SK-N-SH (cell line): ENCODE measurements around the gene KMT5B. TPM values are rescaled to one million over a fixed set of nuclear protein-coding genes. Genes with fewer than 3 reads are reported as not detected.

Source experiments
- CTCF ChIA-PET: fragments of 300-600, 350-600 bp; formaldehyde crosslinking; extraction: SDS; loops from one replicate; lab custom pipeline; 2021; lab: Yijun Ruan, JAX
- POLR2A ChIA-PET: fragments of 350-600 bp; sonication (Branson Sonifier 250); formaldehyde crosslinking; extraction: SDS; loops from one replicate; lab custom pipeline; 2020; ENCODE audit warnings: antibody characterized with exemption, inconsistent platforms; lab: Yijun Ruan, JAX
- DNase-seq: peaks from one replicate; pipeline ENCODE4 v3.0.0; 2012
- H2AFZ ChIP-seq: fragments of 200-600 bp; sonication (generic); 2 replicates; pipeline ENCODE4 v1.8.1; 2016; ENCODE audit warnings: antibody characterized with exemption, mild to moderate bottlenecking, low read depth
- H3F3A ChIP-seq: fragments of 200-600 bp; sonication (generic); replicated peaks from 2 replicates; pipeline ENCODE3; 2016; ENCODE audit warnings: antibody characterized with exemption, mild to moderate bottlenecking; ENCODE audit not compliant: insufficient read depth
- H3K27ac ChIP-seq, 2 experiments: fragments of 200-500 bp in 1 of 2; fragments of 200-600 bp in 1 of 2; sonication (Bioruptor generic) in 1 of 2; sonication (generic), shearing (Covaris generic) in 1 of 2; 2 replicates each; pipeline versions ENCODE4 v1.5.1 to v1.6.1; 2014 to 2016; ENCODE audit warnings: low read depth in 2 of 2, inconsistent platforms in 1 of 2, low read length in 1 of 2, mild to moderate bottlenecking in 1 of 2, mixed read lengths in 1 of 2
- H3K27me3 ChIP-seq: fragments of 200-600 bp; sonication (generic), shearing (Covaris generic); 2 replicates; pipeline ENCODE4 v1.6.1; 2016; ENCODE audit warnings: mixed run types; ENCODE audit not compliant: insufficient read depth
- H3K36me3 ChIP-seq, 2 experiments: fragments of 200-500 bp in 1 of 2; fragments of 200-600 bp in 1 of 2; sonication (Bioruptor generic) in 1 of 2; sonication (generic) in 1 of 2; replicated peaks in 1 of 2; 2 replicates each; pipeline versions ENCODE3 to v1.5.1; 2014 to 2016; ENCODE audit warnings: low read length in 1 of 2, mild to moderate bottlenecking in 1 of 2; ENCODE audit not compliant: insufficient read depth in 2 of 2, control insufficient read depth in 1 of 2
- H3K4me1 ChIP-seq, 2 experiments: fragments of 200-500 bp in 1 of 2; fragments of 200-600 bp in 1 of 2; sonication (Bioruptor generic) in 1 of 2; sonication (generic), shearing (Covaris generic) in 1 of 2; 2 replicates each; pipeline versions ENCODE4 v1.5.1 to v1.6.1; 2014 to 2016; ENCODE audit warnings: low read depth in 1 of 2, low read length in 1 of 2, mixed run types in 1 of 2; ENCODE audit not compliant: insufficient read depth in 2 of 2, control insufficient read depth in 1 of 2
- H3K4me2 ChIP-seq: fragments of 200-600 bp; sonication (generic), shearing (Covaris generic); 2 replicates; pipeline ENCODE4 v1.6.1; 2017; ENCODE audit warnings: mixed run types
- H3K4me3 ChIP-seq, 2 experiments: fragments of 200-500 bp in 1 of 2; fragments of 200-600 bp in 1 of 2; sonication (Bioruptor generic) in 1 of 2; sonication (generic), shearing (Covaris generic) in 1 of 2; 2 replicates each; pipeline versions ENCODE4 v1.5.1 to v1.8.1; 2014 to 2016; ENCODE audit warnings: low read depth in 2 of 2, inconsistent platforms in 1 of 2, low read length in 1 of 2, mild to moderate bottlenecking in 1 of 2, mixed read lengths in 1 of 2, moderate library complexity in 1 of 2
- H3K79me2 ChIP-seq: fragments of 200-600 bp; sonication (generic); 2 replicates; pipeline ENCODE4 v1.8.1; 2017; ENCODE audit warnings: mild to moderate bottlenecking; ENCODE audit not compliant: insufficient read depth
- H3K9ac ChIP-seq: fragments of 200-600 bp; sonication (generic); 2 replicates; pipeline ENCODE4 v1.6.1; 2017; ENCODE audit warnings: mixed run types
- H3K9me2 ChIP-seq: fragments of 200-600 bp; sonication (generic); 2 replicates; pipeline ENCODE4 v1.6.1; 2017; ENCODE audit warnings: mixed run types
- H3K9me3 ChIP-seq: fragments of 200-600 bp; sonication (generic); 2 replicates; pipeline ENCODE4 v1.6.1; 2017; ENCODE audit warnings: mixed run types, mild to moderate bottlenecking, moderate library complexity
- H4K20me1 ChIP-seq: fragments of 200-600 bp; sonication (generic); 2 replicates; pipeline ENCODE4 v1.6.1; 2017; ENCODE audit warnings: mild to moderate bottlenecking, mixed run types; ENCODE audit not compliant: insufficient read depth
- CHD2 ChIP-seq: fragments of 150-350 bp; IDR thresholded peaks from 2 replicates; pipeline ENCODE4 v1.6.1; 2018; ENCODE audit warnings: low read length; ENCODE audit not compliant: partially characterized antibody
- CTCF ChIP-seq: fragments of 200-600 bp; sonication (generic); IDR thresholded peaks from 2 replicates; pipeline ENCODE4 v1.6.1; 2017; ENCODE audit warnings: antibody characterized with exemption, mild to moderate bottlenecking, moderate library complexity
- EP300 ChIP-seq, 2 experiments: IDR thresholded peaks; 2 replicates each; pipeline versions ENCODE4 v1.4.0 to v1.6.1; 2012; ENCODE audit warnings: borderline replicate concordance in 1 of 2, low read depth in 1 of 2, low read length in 1 of 2
- EZH2phosphoT487 ChIP-seq: fragments of 200-600 bp; sonication (generic); IDR thresholded peaks from 2 replicates; pipeline ENCODE4 v1.6.1; 2017; ENCODE audit warnings: low read depth, mixed run types, mild to moderate bottlenecking, antibody characterized with exemption, moderate library complexity, borderline replicate concordance
- FOSL2 ChIP-seq: IDR thresholded peaks from 2 replicates; pipeline ENCODE4 v1.4.0; 2012; ENCODE audit warnings: low read depth, mild to moderate bottlenecking, moderate library complexity, borderline replicate concordance
- FOXJ3 ChIP-seq: sonication (generic); formaldehyde crosslinking; IDR thresholded peaks from 2 replicates; pipeline ENCODE4 v1.5.1; 2020; ENCODE audit warnings: mild to moderate bottlenecking, missing genetic modification reagents
- GATA2 ChIP-seq: sonication (generic); formaldehyde crosslinking; IDR thresholded peaks from 2 replicates; pipeline ENCODE4 v1.5.0; 2020; ENCODE audit warnings: mild to moderate bottlenecking, missing genetic modification reagents
- MEF2A ChIP-seq: IDR thresholded peaks from 2 replicates; pipeline ENCODE4 v1.4.0; 2012; ENCODE audit warnings: low read depth, borderline replicate concordance
- MXI1 ChIP-seq: IDR thresholded peaks from 2 replicates; pipeline ENCODE4 v1.6.1; 2012; ENCODE audit warnings: mild to moderate bottlenecking, low read depth, low read length, improper control_type of control experiment
- NFIC ChIP-seq: IDR thresholded peaks from 2 replicates; pipeline ENCODE4 v1.4.0; 2012; ENCODE audit warnings: borderline replicate concordance
- NRF1 ChIP-seq: IDR thresholded peaks from 2 replicates; pipeline ENCODE4 v1.6.1; 2012; ENCODE audit warnings: low read depth, mild to moderate bottlenecking, low read length
- PBX3 ChIP-seq: IDR thresholded peaks from 2 replicates; pipeline ENCODE4; 2012
- RAD21 ChIP-seq: IDR thresholded peaks from 2 replicates; pipeline ENCODE4 v1.6.1; 2012; ENCODE audit warnings: mild to moderate bottlenecking, low read length
- RCOR1 ChIP-seq: fragments of 150-350 bp; IDR thresholded peaks from 2 replicates; pipeline ENCODE4 v1.6.1; 2017; ENCODE audit warnings: antibody characterized with exemption, low read length
- RFX5 ChIP-seq: IDR thresholded peaks from 2 replicates; pipeline ENCODE4 v1.6.1; 2012; ENCODE audit warnings: mild to moderate bottlenecking, improper control_type of control experiment, low read length
- SIN3A ChIP-seq: IDR thresholded peaks from 2 replicates; pipeline ENCODE4 v1.6.1; 2012; ENCODE audit warnings: low read depth, mild to moderate bottlenecking, low read length, moderate library complexity, borderline replicate concordance
- SMC3 ChIP-seq: IDR thresholded peaks from 2 replicates; pipeline ENCODE4 v1.6.1; 2012; ENCODE audit warnings: low read depth, low read length, improper control_type of control experiment
- TAF1 ChIP-seq: IDR thresholded peaks from 2 replicates; pipeline ENCODE4 v1.6.1; 2012; ENCODE audit warnings: low read depth, mild to moderate bottlenecking, low read length, moderate library complexity, borderline replicate concordance
- USF2 ChIP-seq: fragments of 150-350 bp; IDR thresholded peaks from 2 replicates; pipeline ENCODE4 v1.6.1; 2017; ENCODE audit warnings: antibody characterized with exemption, low read length, low read depth, borderline replicate concordance
- WGBS: methylation state at CpG from one replicate; pipeline ENCODE4 v1.1.6; 2017; ENCODE audit warnings: low lambda C conversion rate; 5-methylcytosine and 5-hydroxymethylcytosine counted together
- polyA plus RNA-seq, 3 experiments: library from polyadenylated mRNA; depleted of rRNA; stranded (reverse); fragments of >200 nt; gene quantifications; 2 replicates each; pipeline ENCODE4 v1.2.3, GENCODE V29; 2012
- TF ChIP-seq, protein P1 (sequence below): fragments of 150-350 bp; IDR thresholded peaks from 2 replicates; pipeline ENCODE4 v1.6.1; 2016; ENCODE audit warnings: mild to moderate bottlenecking, low read depth, low read length
- TF ChIP-seq, protein P2 (sequence below): IDR thresholded peaks from 2 replicates; pipeline ENCODE4 v1.4.0; 2012; ENCODE audit warnings: low read depth, borderline replicate concordance

KMT5B gene
- polyA plus RNA-seq, 1 of the 3 experiments (the other 2 are of a cell fraction): 10.4 TPM

DNA sequence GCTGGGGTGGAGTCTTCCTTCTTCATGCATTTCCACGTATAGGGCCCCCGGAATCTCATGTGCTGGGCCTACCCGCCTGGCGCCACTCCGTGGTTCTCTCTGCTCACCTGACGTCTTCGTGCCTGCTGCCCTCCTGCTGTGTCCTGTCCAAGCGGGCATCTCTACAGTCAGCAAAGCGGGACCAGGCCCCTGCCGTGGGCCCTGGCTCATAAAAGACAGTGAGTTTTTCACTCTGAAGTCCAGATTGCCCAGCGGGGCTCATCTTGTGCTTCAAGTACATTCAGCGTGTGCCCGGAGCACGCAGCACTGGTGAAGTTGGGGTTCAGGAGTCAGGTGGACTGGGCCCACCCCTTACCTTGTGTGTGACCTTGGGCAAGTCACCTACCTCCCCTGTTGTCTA lies 41.3 kb upstream of the KMT5B start:
- CTCF ChIA-PET: interaction anchor here (11.3 kb wide), 1 partner anchor 44 kb away, joined by 170 read pairs; no protein-coding TSS in a partner anchor
- H3K4me3 ChIP-seq: no peak overlapping the region
- TF ChIP-seq RFX5 (no peak), NFIC (no peak), FOXJ3 (CRISPR knock-in tag) (no peak), MXI1 (no peak), CHD2 (no peak), USF2 (no peak), PBX3 (no peak), GATA2 (CRISPR knock-in tag) (no peak), NRF1 (no peak), SMC3 (no peak), RCOR1 (no peak), EP300 (IDR thresholded peaks at IDR 0.05; ENCODE audit: borderline replicate concordance in 1 of 2, low read depth in 1 of 2, low read length in 1 of 2) (no peak), FOSL2 (no peak), TAF1 (no peak)
- TF ChIP-seq, protein P1, sequence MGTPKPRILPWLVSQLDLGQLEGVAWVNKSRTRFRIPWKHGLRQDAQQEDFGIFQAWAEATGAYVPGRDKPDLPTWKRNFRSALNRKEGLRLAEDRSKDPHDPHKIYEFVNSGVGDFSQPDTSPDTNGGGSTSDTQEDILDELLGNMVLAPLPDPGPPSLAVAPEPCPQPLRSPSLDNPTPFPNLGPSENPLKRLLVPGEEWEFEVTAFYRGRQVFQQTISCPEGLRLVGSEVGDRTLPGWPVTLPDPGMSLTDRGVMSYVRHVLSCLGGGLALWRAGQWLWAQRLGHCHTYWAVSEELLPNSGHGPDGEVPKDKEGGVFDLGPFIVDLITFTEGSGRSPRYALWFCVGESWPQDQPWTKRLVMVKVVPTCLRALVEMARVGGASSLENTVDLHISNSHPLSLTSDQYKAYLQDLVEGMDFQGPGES: no peak
- TF ChIP-seq, all 33 proteins: peak for 0
- Histone ChIP-seq H3K9me3 (no peaks in the 10 kb centered on the region), H4K20me1 (no peaks in the 10 kb centered on the region), H3K27me3 (no peaks in the 10 kb centered on the region), H2AFZ (no peak overlapping the region), H3K9ac (no peak overlapping the region), H3K4me1 (peaks cover 0 to 4% of the 10 kb centered on the region in 2 experiments; a peak in 2 of 4 replicates), H3F3A (no peaks in the 10 kb centered on the region), H3K79me2 (no peaks in the 10 kb centered on the region), H3K36me3 (no peaks in the 10 kb centered on the region), H3K4me2 (no peak overlapping the region), H3K27ac (no peak overlapping the region), H3K9me2 (no peaks in the 10 kb centered on the region)
- POLR2A ChIA-PET: no interaction called here
- WGBS: 82% methylated on average over 11 of the region's 14 CpGs
- no peak for DNase-seq

- CTCF ChIA-PET: interaction anchor here (1.1 to 11.3 kb wide), 3 partner anchors 9 to 46 kb away, joined by 3 to 170 read pairs (median 3); no protein-coding TSS in a partner anchor
- 79% methylated on average over 3 of the region's 3 CpGs for WGBS
- Histone ChIP-seq H3K9ac (no peak overlapping the region), H3F3A (no peaks in the 10 kb centered on the region), H3K36me3 (no peaks in the 10 kb centered on the region), H3K79me2 (no peaks in the 10 kb centered on the region), H3K4me3 (no peak overlapping the region), H3K9me2 (no peaks in the 10 kb centered on the region), H4K20me1 (no peaks in the 10 kb centered on the region), H3K9me3 (no peaks in the 10 kb centered on the region), H3K4me2 (no peak overlapping the region), H3K27ac (no peak overlapping the region), H2AFZ (no peak overlapping the region), H3K4me1 (no peaks in the 10 kb centered on the region; a peak in 1 of 4 replicates), H3K27me3 (no peaks in the 10 kb centered on the region)
- POLR2A ChIA-PET: no interaction called here
- DNase-seq: no peak
- no peak for TF ChIP-seq EZH2phosphoT487
- no peak for TF ChIP-seq SIN3A
- no peak for TF ChIP-seq RAD21
- TF ChIP-seq, protein P2, sequence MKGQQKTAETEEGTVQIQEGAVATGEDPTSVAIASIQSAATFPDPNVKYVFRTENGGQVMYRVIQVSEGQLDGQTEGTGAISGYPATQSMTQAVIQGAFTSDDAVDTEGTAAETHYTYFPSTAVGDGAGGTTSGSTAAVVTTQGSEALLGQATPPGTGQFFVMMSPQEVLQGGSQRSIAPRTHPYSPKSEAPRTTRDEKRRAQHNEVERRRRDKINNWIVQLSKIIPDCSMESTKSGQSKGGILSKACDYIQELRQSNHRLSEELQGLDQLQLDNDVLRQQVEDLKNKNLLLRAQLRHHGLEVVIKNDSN: no peak
- TF ChIP-seq, protein P1: no peak
- TF ChIP-seq FOXJ3 (CRISPR knock-in tag): no peak
- TF ChIP-seq SMC3: no peak
- TF ChIP-seq MEF2A: no peak
- TF ChIP-seq CHD2: no peak
- TF ChIP-seq CTCF: no peak
These were observed 38.7 kb upstream of the KMT5B start for GRCh38 chr11:68251765-68252164.
